Epithelial cell of esophagus (primary cell): ENCODE measurements around the gene CACNG5.

ENCODE experiments used
- DNase-seq: peaks from one replicate; pipeline ENCODE4 v3.0.0; 2010; ENCODE audit warnings: low read depth
- H3K4me3 ChIP-seq: 2 replicates; pipeline ENCODE4 v1.5.1; 2011; ENCODE audit warnings: mild to moderate bottlenecking, low read length, control low read depth
- CTCF ChIP-seq: IDR thresholded peaks from 2 replicates; pipeline ENCODE4 v1.5.1; 2011; ENCODE audit warnings: low read depth, mild to moderate bottlenecking, low read length, control low read depth, inconsistent platforms; ENCODE audit not compliant: insufficient read depth; ENCODE audit errors: missing control alignments

The CACNG5 gene

GRCh38 chr17:66847704-66848103, 12.8 kb downstream of the CACNG5 start:
- TF ChIP-seq CTCF: no peak
- no peak overlapping the region for H3K4me3 ChIP-seq
- DNase-seq: no peak

- TF ChIP-seq CTCF: no peak
- H3K4me3 ChIP-seq: no peak overlapping the region
- DNase-seq: no peak
These were observed 13.6 kb downstream of the CACNG5 start for GRCh38 chr17:66848496-66848895.

GRCh38 chr17:66849032-66849655, 14.2 kb downstream of the CACNG5 start:
- no peak overlapping the region for H3K4me3 ChIP-seq
- no peak for TF ChIP-seq CTCF
- DNase-seq: no peak

GRCh38 chr17:66849851-66850580, 15.1 kb downstream of the CACNG5 start:
- no peak for TF ChIP-seq CTCF
- no peak overlapping the region for H3K4me3 ChIP-seq
- no peak for DNase-seq

GRCh38 chr17:66850692-66851091, 15.8 kb downstream of the CACNG5 start:
- no peak for DNase-seq
- no peak overlapping the region for H3K4me3 ChIP-seq
- no peak for TF ChIP-seq CTCF

- DNase-seq: no peak
- H3K4me3 ChIP-seq: no peak overlapping the region
- peak; percentile 10 for TF ChIP-seq CTCF
These were observed 20.3 kb downstream of the CACNG5 start for GRCh38 chr17:66855204-66855603.
